Ovary (tissue), 3 donors: ENCODE results near the gene PTH1R.

Experiments
- EP300 ChIP-seq: sonication (generic); formaldehyde crosslinking; IDR thresholded peaks from one replicate; pipeline ENCODE4 v1.6.1; 2017; ENCODE audit warnings: antibody characterized with exemption
- TF ChIP-seq, protein P1 (sequence below), 3 donors: fragments of 450-650 bp in 2 of 3; fragments of 200-600 bp in 1 of 3; IDR thresholded peaks; one replicate each; pipeline versions ENCODE4 v1.5.1 to v1.8.0; 2016 to 2022; ENCODE audit warnings: antibody characterized with exemption in 3 of 3, mild to moderate bottlenecking in 1 of 3
- donor health status: DM: no; HTN: no; CAD: no.

DNA sequence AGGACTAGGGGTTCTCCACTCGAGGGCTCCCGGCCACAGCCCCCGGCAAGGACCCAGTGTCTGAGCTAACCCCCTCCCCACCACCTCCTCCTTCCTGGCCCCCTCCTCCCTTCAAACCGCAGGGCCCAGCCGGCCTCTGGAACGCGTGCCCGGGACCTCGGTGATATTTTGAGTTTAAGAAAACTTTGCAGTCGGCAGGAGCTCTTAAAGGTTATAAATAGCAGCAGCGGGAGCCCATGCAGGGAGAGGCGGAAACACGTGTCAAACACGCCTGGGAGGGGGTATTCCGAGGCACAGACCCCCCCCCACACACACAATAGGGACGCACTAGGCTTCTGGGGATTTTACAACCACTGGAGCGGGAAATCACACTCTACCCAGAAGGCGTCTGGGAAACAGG, 3.1 kb upstream of the PTH1R start:
- TF ChIP-seq EP300: no peak
- TF ChIP-seq, protein P1, sequence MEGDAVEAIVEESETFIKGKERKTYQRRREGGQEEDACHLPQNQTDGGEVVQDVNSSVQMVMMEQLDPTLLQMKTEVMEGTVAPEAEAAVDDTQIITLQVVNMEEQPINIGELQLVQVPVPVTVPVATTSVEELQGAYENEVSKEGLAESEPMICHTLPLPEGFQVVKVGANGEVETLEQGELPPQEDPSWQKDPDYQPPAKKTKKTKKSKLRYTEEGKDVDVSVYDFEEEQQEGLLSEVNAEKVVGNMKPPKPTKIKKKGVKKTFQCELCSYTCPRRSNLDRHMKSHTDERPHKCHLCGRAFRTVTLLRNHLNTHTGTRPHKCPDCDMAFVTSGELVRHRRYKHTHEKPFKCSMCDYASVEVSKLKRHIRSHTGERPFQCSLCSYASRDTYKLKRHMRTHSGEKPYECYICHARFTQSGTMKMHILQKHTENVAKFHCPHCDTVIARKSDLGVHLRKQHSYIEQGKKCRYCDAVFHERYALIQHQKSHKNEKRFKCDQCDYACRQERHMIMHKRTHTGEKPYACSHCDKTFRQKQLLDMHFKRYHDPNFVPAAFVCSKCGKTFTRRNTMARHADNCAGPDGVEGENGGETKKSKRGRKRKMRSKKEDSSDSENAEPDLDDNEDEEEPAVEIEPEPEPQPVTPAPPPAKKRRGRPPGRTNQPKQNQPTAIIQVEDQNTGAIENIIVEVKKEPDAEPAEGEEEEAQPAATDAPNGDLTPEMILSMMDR (IDR thresholded peaks at IDR 0.05): no peak
